IMR-90 (cell line): ENCODE measurements around the gene DPYSL5. TPM values are rescaled to one million over a fixed set of nuclear protein-coding genes. Genes with fewer than 3 reads are reported as not detected.

ENCODE experiments used
- ATAC-seq: fragments of 200-7000 bp; cut with Tn5 transposase; 2 replicates; pipeline ENCODE4 v1.9.1; 2020; ENCODE audit warnings: low read depth, mild to moderate bottlenecking, moderate library complexity
- BruUV-seq: library from RNA; stranded (reverse); fragments of 400-500 nt; replicated peaks from 2 replicates; lab custom pipeline; 2021; lab: Mats Ljungman, UMichigan
- CTCF ChIA-PET: fragments of 300-600 bp; formaldehyde crosslinking; extraction: SDS; loops from one replicate; lab custom pipeline; 2021; ENCODE audit warnings: antibody characterized with exemption; lab: Yijun Ruan, JAX
- POLR2A ChIA-PET: fragments of 300-600 bp; sonication (Branson Sonifier 250); formaldehyde crosslinking; loops from one replicate; lab custom pipeline; 2022; ENCODE audit warnings: antibody characterized with exemption; ENCODE audit not compliant: unreplicated experiment; lab: Charles Lee
- DNase-seq: peaks from one replicate; pipeline ENCODE4 v3.0.0; 2013
- H2AFZ ChIP-seq: replicated peaks from 2 replicates; pipeline ENCODE3; 2013; ENCODE audit warnings: low read length, mild to moderate bottlenecking; ENCODE audit not compliant: poor library complexity
- H2AK5ac ChIP-seq: 2 replicates; pipeline ENCODE4 v1.6.1; 2013; ENCODE audit warnings: low read depth, low read length, inconsistent platforms
- H2AK9ac ChIP-seq: replicated peaks from 2 replicates; pipeline ENCODE3; 2013; ENCODE audit warnings: mild to moderate bottlenecking, low read depth, low read length, moderate library complexity; ENCODE audit not compliant: poor library complexity
- H2BK120ac ChIP-seq: 2 replicates; pipeline ENCODE4 v1.6.1; 2013; ENCODE audit warnings: low read depth, low read length, inconsistent platforms
- H2BK15ac ChIP-seq: 3 replicates; pipeline ENCODE4 v1.6.1; 2013; ENCODE audit warnings: low read depth, low read length, inconsistent platforms
- H2BK20ac ChIP-seq: 2 replicates; pipeline ENCODE4 v1.6.1; 2013; ENCODE audit warnings: low read depth, mild to moderate bottlenecking, inconsistent platforms, low read length, moderate library complexity
- H2BK5ac ChIP-seq: 2 replicates; pipeline ENCODE4 v1.6.1; 2013; ENCODE audit warnings: mild to moderate bottlenecking, low read depth, low read length, inconsistent platforms; ENCODE audit not compliant: poor library complexity, severe bottlenecking
- H3K14ac ChIP-seq: replicated peaks from 2 replicates; pipeline ENCODE4 v1.6.1; 2013; ENCODE audit warnings: low read depth, low read length, inconsistent platforms
- H3K18ac ChIP-seq: 2 replicates; pipeline ENCODE4 v1.6.1; 2013; ENCODE audit warnings: low read depth, low read length, control low read depth
- H3K23ac ChIP-seq: 2 replicates; pipeline ENCODE4 v1.6.1; 2013; ENCODE audit warnings: low read depth, low read length, inconsistent platforms
- H3K27ac ChIP-seq: 2 replicates; pipeline ENCODE4 v1.5.1; 2013; ENCODE audit warnings: mild to moderate bottlenecking, control low read depth, low read length; ENCODE audit not compliant: insufficient read depth
- H3K27me3 ChIP-seq: 2 replicates; pipeline ENCODE4 v1.6.1; 2013; ENCODE audit warnings: low read length; ENCODE audit not compliant: control insufficient read depth, insufficient read depth
- H3K36me3 ChIP-seq: 2 replicates; pipeline ENCODE4 v1.6.1; 2013; ENCODE audit warnings: low read length, mixed read lengths; ENCODE audit not compliant: control insufficient read depth, insufficient read depth
- H3K4ac ChIP-seq: 2 replicates; pipeline ENCODE4 v1.6.1; 2013; ENCODE audit warnings: low read depth, low read length, inconsistent platforms
- H3K4me1 ChIP-seq: 2 replicates; pipeline ENCODE4 v1.6.1; 2013; ENCODE audit warnings: low read length, mixed read lengths; ENCODE audit not compliant: control insufficient read depth, insufficient read depth
- H3K4me2 ChIP-seq: 2 replicates; pipeline ENCODE4 v1.6.1; 2013; ENCODE audit warnings: low read depth, mild to moderate bottlenecking, control low read depth, low read length, moderate library complexity
- H3K4me3 ChIP-seq: 2 replicates; pipeline ENCODE4 v1.5.1; 2013; ENCODE audit warnings: low read depth, mild to moderate bottlenecking, control low read depth, low read length, moderate library complexity; ENCODE audit not compliant: insufficient read depth
- H3K56ac ChIP-seq: 2 replicates; pipeline ENCODE4 v1.6.1; 2013; ENCODE audit warnings: low read length, inconsistent platforms; ENCODE audit not compliant: insufficient read depth; ENCODE audit errors: extremely low read depth
- H3K79me1 ChIP-seq, 2 experiments: 2 replicates each; pipeline ENCODE4 v1.6.1; 2013; ENCODE audit warnings: low read length in 2 of 2, inconsistent platforms in 1 of 2, low read depth in 1 of 2
- H3K9ac ChIP-seq: 2 replicates; pipeline ENCODE4 v1.6.1; 2013; ENCODE audit warnings: low read depth, low read length, control low read depth
- H3K9me1 ChIP-seq: 2 replicates; pipeline ENCODE4 v1.6.1; 2013; ENCODE audit warnings: low read length, inconsistent platforms; ENCODE audit not compliant: insufficient read depth
- H3K9me3 ChIP-seq: 2 replicates; pipeline ENCODE4 v1.6.1; 2013; ENCODE audit warnings: low read length; ENCODE audit not compliant: control insufficient read depth, insufficient read depth
- H4K20me1 ChIP-seq: 2 replicates; pipeline ENCODE4 v1.6.1; 2013; ENCODE audit warnings: low read length, inconsistent platforms; ENCODE audit not compliant: insufficient read depth
- H4K5ac ChIP-seq: 2 replicates; pipeline ENCODE4 v1.6.1; 2013; ENCODE audit warnings: mild to moderate bottlenecking, low read depth, low read length, control low read depth
- H4K8ac ChIP-seq, 2 experiments: 2 replicates each; pipeline ENCODE4 v1.6.1; 2013; ENCODE audit warnings: low read depth in 2 of 2, low read length in 2 of 2, control low read depth in 1 of 2, inconsistent platforms in 1 of 2
- H4K91ac ChIP-seq: 2 replicates; pipeline ENCODE4 v1.6.1; 2013; ENCODE audit warnings: low read depth, low read length, inconsistent platforms; ENCODE audit not compliant: insufficient read depth
- BHLHE40 ChIP-seq: fragments of 150-350 bp; IDR thresholded peaks from 2 replicates; pipeline ENCODE4 v1.6.1; 2016; ENCODE audit warnings: mild to moderate bottlenecking, low read depth, low read length
- CEBPB ChIP-seq: IDR thresholded peaks from 2 replicates; pipeline ENCODE4 v1.6.1; 2012; ENCODE audit warnings: low read depth, low read length, improper control_type of control experiment
- CHD1 ChIP-seq: IDR thresholded peaks from 2 replicates; pipeline ENCODE4 v1.6.1; 2012; ENCODE audit warnings: low read depth, low read length, improper control_type of control experiment
- CTCF ChIP-seq: conservative IDR thresholded peaks from 2 replicates; pipeline ENCODE4 v1.5.1; 2012; ENCODE audit warnings: mild to moderate bottlenecking, low read depth, low read length, improper control_type of control experiment
- ELK1 ChIP-seq: fragments of 150-350 bp; IDR thresholded peaks from 2 replicates; pipeline ENCODE4 v1.6.1; 2016; ENCODE audit warnings: low read depth, mild to moderate bottlenecking, low read length, moderate library complexity, borderline replicate concordance
- FOS ChIP-seq: fragments of 150-350 bp; IDR thresholded peaks from 2 replicates; pipeline ENCODE4 v1.6.1; 2016; ENCODE audit warnings: low read depth, low read length
- MAFK ChIP-seq: IDR thresholded peaks from 2 replicates; pipeline ENCODE4 v1.6.1; 2012; ENCODE audit warnings: low read depth, low read length, improper control_type of control experiment
- MAZ ChIP-seq: IDR thresholded peaks from 2 replicates; pipeline ENCODE4 v1.6.1; 2012; ENCODE audit warnings: low read depth, mild to moderate bottlenecking, low read length, improper control_type of control experiment, moderate library complexity, borderline replicate concordance
- MXI1 ChIP-seq: IDR thresholded peaks from 2 replicates; pipeline ENCODE4 v1.6.1; 2012; ENCODE audit warnings: low read depth, mild to moderate bottlenecking, low read length, moderate library complexity, borderline replicate concordance
- NFE2L2 ChIP-seq: fragments of 150-350 bp; IDR thresholded peaks from 2 replicates; pipeline ENCODE4 v1.6.1; 2016; ENCODE audit warnings: low read depth, mild to moderate bottlenecking, low read length
- POLR2A ChIP-seq: IDR thresholded peaks from 2 replicates; pipeline ENCODE4 v1.6.1; 2012; ENCODE audit warnings: mild to moderate bottlenecking, low read depth, low read length
- RAD21 ChIP-seq: IDR thresholded peaks from 2 replicates; pipeline ENCODE4 v1.6.1; 2012; ENCODE audit warnings: low read length, improper control_type of control experiment
- RCOR1 ChIP-seq: IDR thresholded peaks from 2 replicates; pipeline ENCODE4 v1.6.1; 2012; ENCODE audit warnings: mild to moderate bottlenecking, low read length, improper control_type of control experiment; ENCODE audit not compliant: insufficient replicate concordance
- RFX5 ChIP-seq: IDR thresholded peaks from 2 replicates; pipeline ENCODE4 v1.8.0; 2012; ENCODE audit warnings: low read depth, mild to moderate bottlenecking, low read length, moderate library complexity
- SMC3 ChIP-seq: fragments of 150-350 bp; IDR thresholded peaks from 2 replicates; pipeline ENCODE4 v1.6.1; 2016; ENCODE audit warnings: low read depth, mild to moderate bottlenecking, antibody characterized with exemption, low read length, moderate library complexity
- USF2 ChIP-seq: fragments of 150-350 bp; IDR thresholded peaks from 2 replicates; pipeline ENCODE4 v1.6.1; 2017; ENCODE audit warnings: mild to moderate bottlenecking, antibody characterized with exemption, low read length, low read depth
- WGBS, 2 experiments: methylation state at CpG; one replicate each; pipeline versions ENCODE4 v1.1.5 to v1.1.7; 2013; ENCODE audit warnings: missing lambda C conversion rate in 2 of 2; ENCODE audit not compliant: insufficient read length in 1 of 2; ENCODE audit errors: extremely low coverage in 2 of 2; 5-methylcytosine and 5-hydroxymethylcytosine counted together
- dilution Hi-C: fragments of 300-500 bp; cut with HindIII; formaldehyde crosslinking; loops from one replicate; pipeline ENCODE4 v1.14.3; 2018; ENCODE audit warnings: low sequenced_read_pairs; ENCODE audit not compliant: unreplicated experiment
- in situ Hi-C: fragments of 300-500 bp; cut with MboI; formaldehyde crosslinking; loops from 3 replicates; pipeline ENCODE4 v1.14.3; 2019; ENCODE audit warnings: low sequenced_read_pairs, inconsistent platforms, mixed read lengths
- intact Hi-C: fragments of 100-400 bp; cut with micrococcal nuclease; formaldehyde crosslinking; loops from 2 replicates; pipeline ENCODE4 v1.10.0; 2022
- polyA plus RNA-seq, 3 experiments: library from polyadenylated mRNA; depleted of rRNA; stranded (reverse); fragments of >200 nt; gene quantifications; 2 replicates each; pipeline ENCODE4 v1.2.3, GENCODE V29; 2012; ENCODE audit warnings: low replicate concordance in 1 of 3
- total RNA-seq: library from RNA; depleted of rRNA; stranded (reverse); fragments of >200 nt; gene quantifications from 2 replicates; pipeline ENCODE4 v1.2.3, GENCODE V29; 2012

DPYSL5 gene
- total and polyA plus RNA-seq, 2 of the 4 experiments (the other 2 are of a cell fraction) = not detected

GRCh38 chr2:26994983-26995382 lies 147.1 kb downstream of the DPYSL5 start:
- H2AK9ac ChIP-seq = no peak overlapping the region
- no peak overlapping the region for H2BK5ac ChIP-seq
- H3K18ac ChIP-seq = no peak overlapping the region
- no peaks in the 10 kb centered on the region for H3K9me1 ChIP-seq
- in situ Hi-C loops = no loop called here
- H2BK15ac ChIP-seq = no peak overlapping the region
- no peak overlapping the region for H4K91ac ChIP-seq
- H4K20me1 ChIP-seq = no peaks in the 10 kb centered on the region; the same call in 1 of the 2 replicates
- CTCF ChIA-PET = no interaction called here
- H3K4ac ChIP-seq = no peak overlapping the region
- no peak for TF ChIP-seq MAFK
- no peak for TF ChIP-seq NFE2L2
- no peak for TF ChIP-seq USF2
- TF ChIP-seq RFX5 = no peak
- TF ChIP-seq ELK1 = no peak
- no peak for TF ChIP-seq SMC3
- no peak for TF ChIP-seq MAZ
- no peak for TF ChIP-seq RAD21
- TF ChIP-seq RCOR1 = no peak
- no peak for TF ChIP-seq CEBPB
- TF ChIP-seq CTCF = no peak
- TF ChIP-seq MXI1 = no peak
- no peak for TF ChIP-seq FOS
- TF ChIP-seq POLR2A = no peak
- TF ChIP-seq CHD1 = no peak
- TF ChIP-seq BHLHE40 = no peak
- no peak overlapping the region for H3K56ac ChIP-seq
- no peak overlapping the region for H3K4me2 ChIP-seq
- H3K27ac ChIP-seq = no peak overlapping the region
- no peak for DNase-seq
- H3K4me1 ChIP-seq = no peaks in the 10 kb centered on the region
- no peaks in the 10 kb centered on the region; the same call in 1 of the 2 replicates for H3K27me3 ChIP-seq
- POLR2A ChIA-PET = interaction anchor here (0.5 kb wide), 1 partner anchor 71 kb away, joined by 14 read pairs; no protein-coding TSS in a partner anchor
- dilution Hi-C loops = no loop called here
- no peak overlapping the region for H2BK20ac ChIP-seq
- no peak for ATAC-seq
- H4K8ac ChIP-seq = no peak overlapping the region
- no peaks in the 10 kb centered on the region for H3K79me1 ChIP-seq
- no peak overlapping the region for H2AK5ac ChIP-seq
- H3K4me3 ChIP-seq = no peak overlapping the region
- H2AFZ ChIP-seq = no peak overlapping the region
- no TSS peak for BruUV-seq
- H3K14ac ChIP-seq = no peak overlapping the region
- no peak overlapping the region for H2BK120ac ChIP-seq
- WGBS, 2 experiments = no CpG with 5 or more reads among the region's 1 CpG
- H3K9ac ChIP-seq = no peak overlapping the region
- no peaks in the 10 kb centered on the region for H3K36me3 ChIP-seq
- H3K9me3 ChIP-seq = no peaks in the 10 kb centered on the region
- no peak overlapping the region for H4K5ac ChIP-seq
- intact Hi-C loops = no loop called here
- no peak overlapping the region for H3K23ac ChIP-seq
